HG03442 (cell line): Measurements from ENCODE around the gene HVCN1.
"Not testable (repeated sequence)": the region's sequence is repeated elsewhere in the genome, so short reads cannot be mapped to it uniquely, and the experiment has no call there.

ENCODE experiments used
- ATAC-seq: cut with Tn5 transposase; IDR thresholded peaks from one replicate; pipeline ENCODE4 v1.9.1; 2021; ENCODE audit warnings: mild to moderate bottlenecking, moderate library complexity; ENCODE audit not compliant: unreplicated experiment

Gene HVCN1

DNA sequence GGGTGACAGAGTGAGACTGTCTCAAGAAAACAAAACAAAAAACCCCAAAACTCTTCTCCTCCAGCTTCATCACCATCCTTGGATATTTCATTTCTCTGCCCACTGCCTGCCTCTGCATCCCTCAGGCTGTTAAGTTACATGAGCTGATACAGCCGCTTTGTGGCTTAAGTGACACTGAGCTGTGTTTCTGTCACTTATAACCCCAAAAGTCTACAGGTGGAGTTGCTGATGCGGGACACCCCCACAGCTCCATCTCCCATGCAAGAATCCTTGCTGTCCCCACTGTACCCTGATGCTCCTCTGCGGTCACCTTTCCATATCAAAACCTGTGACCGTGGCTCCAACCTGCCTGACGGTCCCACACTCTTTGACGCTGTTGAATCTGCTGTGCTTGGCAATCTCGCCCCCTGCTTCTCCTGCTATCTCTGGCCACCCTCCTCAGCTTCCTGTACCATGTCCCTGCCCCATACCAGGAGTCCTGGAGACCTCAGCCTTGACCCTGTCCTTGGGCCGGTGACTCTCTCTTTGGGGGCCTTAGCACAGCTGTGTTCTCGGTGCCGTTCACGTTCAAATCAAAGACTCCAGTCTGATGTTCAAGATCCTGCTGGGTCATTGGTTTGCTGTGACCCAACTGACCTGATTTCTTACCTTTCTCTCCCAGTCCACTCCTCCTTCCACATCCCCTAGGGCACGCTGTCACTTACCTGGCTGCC lies 20.3 kb downstream of the HVCN1 start:
- no peak for ATAC-seq

DNA sequence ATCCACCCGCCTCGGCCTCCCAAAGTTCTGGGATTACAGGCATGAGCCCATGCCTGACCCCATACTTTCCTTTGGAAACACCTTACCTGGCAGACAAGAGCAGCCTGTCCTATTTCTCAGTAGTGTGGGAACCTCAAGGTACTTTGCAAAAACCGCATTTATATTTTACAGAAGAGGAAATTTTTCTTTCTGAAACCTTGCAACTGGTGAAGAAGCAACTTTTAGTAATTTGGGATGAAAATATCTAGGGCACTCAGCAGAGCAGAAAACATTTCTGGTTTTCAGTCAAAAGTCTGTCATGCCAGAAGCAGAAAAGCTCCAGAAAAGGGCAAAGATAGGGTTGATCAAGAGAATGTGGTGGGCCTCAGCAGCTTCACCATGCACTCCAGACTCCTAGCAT lies 21.2 kb downstream of the HVCN1 start:
- no peak for ATAC-seq

DNA sequence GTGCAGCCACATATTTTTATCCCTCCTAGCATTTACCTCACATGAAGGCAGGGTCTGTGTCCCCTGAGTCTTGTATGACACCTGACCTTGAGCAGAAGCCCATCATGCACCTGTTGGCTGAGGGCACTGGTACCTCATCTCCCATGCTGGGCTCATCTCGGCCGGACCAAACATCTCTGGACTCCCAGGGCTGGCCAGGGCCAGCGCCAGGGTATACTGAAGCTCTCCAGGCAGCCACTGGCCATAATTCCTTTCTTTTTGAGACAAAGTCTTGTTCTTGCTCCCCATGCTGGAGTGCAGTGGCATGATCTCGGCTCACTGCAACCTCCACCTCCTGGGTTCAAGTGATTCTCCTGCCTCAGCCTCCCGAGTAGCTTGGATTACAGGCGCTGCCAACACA lies 22.0 kb downstream of the HVCN1 start:
- no peak for ATAC-seq

DNA sequence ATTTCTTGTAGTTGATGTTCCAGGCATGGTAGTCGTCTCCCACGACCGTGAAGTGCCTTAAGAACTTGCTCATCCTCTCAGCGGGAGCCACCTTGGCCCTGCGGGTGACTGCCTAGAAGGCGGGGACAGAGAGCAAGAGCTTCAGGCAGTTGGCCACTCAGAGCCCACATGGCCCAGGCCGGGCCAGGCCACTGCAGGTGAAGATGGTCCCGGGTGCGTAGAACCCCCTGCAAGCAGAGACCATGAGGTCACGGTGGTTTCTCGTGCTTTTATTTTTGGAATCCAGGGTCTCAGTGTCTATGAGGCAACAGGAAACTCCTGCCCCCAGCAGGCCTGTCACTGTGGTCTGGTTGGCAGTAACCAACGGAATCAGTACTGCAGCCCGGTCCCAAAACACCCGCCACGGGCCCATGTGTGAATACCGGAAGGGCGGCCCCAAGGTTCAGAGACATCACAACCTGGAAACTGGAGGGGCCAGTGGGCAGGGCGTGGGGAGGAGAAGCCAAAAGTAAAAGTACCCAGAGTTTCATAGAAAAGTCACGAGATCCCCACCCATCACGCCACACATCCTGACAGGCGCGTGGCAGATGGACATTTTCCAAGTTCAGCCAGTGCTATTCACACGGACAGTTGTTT lies 27.5 kb downstream of the HVCN1 start:
- ATAC-seq, result peak; percentile 86

DNA sequence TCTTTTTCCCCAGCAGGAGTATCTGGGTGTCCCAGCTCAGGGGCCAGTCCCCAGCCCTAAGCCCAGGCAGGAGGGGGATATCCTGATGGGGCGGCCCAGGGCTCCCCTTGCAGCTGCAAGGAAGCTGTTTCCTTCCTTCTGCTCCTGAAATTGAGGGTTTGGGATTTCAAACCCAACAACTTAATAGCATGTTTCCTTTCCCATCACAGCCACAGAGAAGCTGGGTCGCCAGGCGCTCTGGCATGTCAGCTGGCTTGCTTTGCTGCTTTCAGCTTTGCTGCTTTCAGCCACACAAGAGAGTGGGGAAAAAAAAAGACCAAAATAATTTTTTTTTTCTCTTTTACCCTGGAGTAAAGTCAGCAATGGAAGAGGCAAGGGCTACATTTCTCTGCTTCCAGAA lies 30.0 kb downstream of the HVCN1 start:
- no peak for ATAC-seq

DNA sequence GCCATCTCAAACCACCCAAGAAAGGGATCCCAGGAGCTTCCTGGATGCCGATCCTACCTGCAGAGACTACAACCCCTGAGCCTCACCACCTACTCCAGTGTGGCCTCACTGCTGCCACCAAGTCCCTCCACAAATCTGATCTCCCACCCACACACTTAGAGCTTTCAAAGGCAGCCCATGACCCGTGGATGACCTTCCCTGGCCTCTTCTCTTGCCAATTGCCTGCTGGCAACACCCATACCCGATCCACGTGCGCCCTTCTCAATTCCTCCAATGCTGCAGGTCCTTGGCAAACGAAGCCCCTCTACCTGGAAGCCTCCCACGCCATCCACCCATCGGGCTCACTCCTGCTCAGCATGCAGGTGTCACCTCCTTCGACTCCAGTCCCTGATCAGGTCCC lies 30.7 kb downstream of the HVCN1 start:
- no peak for ATAC-seq

DNA sequence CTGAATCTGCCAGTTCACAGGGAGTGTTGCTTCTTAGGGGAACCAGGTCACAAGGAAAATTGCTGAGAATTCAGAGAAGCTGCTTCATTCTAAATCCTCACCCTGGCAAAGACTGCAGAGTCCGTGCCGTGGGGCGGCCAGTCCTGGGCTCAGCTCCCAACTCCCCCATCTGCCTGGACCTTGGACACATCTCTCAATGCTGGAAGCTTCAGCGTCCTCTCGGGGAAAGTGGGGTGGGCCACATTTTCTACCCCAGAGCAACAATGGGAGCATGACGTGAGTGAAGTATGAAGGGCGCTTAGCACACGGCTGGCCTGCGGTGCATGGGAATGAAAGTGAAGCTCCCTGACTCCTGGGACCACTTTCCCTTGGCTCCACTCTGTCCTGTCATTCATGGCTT lies 31.2 kb downstream of the HVCN1 start:
- ATAC-seq, result no peak

DNA sequence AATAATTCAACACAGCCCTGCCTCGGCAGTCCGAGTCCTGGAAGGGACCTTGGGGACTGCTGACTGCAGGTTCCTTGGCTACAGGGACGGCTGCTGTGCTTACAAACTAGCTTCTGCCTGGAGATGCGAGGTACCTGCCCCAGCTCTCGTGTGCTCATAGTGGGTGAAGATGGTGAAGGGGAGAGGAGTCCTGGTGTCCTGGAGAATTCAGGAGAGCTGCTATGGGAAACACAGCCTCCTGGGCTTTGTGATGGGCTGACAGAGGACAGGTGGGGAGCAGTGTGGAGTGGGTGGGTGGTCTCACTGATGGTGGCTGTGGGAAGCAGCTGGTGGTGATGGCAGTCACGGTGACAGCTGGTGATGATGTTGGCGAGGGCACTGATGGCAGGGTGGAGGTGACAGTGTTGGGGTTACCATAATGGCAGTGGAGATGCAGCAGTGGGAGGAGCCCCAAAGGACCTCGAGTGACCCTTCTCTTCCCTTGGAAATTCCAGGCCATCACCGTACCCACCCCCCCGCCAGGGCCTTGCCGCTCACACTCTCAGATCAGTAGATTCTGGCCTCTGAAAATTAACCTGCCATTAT lies 32.8 kb downstream of the HVCN1 start:
- no peak for ATAC-seq

DNA sequence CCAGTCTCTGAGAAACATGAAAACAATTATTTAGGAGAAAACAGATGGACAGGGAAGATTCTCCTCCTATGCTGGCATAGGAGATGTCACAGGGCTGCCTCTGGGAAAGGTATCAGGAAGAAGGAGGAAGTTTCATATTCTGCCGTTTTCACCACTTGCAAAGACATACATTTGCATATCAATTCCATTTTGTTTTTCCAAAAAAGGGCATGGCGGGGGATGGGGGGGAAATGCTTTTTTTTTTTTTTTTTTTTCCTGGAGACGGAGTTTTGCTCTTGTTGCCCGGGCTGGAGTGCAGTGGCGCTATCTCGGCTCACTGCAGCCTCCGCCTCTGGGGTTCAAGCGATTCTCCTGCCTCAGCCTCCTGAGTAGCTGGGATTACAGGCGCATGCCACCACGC lies 34.7 kb downstream of the HVCN1 start:
- ATAC-seq, result not testable (repeated sequence)

DNA sequence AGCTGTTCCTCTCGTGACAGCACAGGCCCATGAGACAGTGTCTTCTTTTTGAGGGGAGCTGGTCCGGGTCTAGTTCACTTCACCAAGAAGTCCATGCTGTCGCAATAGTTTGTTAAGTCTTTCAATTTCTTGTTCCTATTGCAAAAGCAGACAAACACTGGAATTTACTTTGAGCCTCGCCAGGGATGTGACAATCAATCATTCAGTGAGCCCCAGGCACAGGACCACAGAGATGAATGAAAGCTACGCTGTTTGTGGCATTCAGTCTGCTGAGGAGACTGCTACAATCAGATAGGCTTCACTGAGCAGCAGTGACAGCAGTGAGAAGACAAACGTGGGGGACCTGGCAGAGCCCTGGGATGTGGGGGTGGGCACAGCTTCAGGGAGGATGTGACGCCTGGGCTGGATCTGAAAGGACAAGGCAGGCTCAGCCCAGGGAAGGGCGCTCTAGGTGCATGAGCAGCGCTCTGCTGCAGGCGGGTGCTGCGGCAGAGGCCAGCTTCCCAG lies 39.5 kb downstream of the HVCN1 start:
- ATAC-seq, result no peak

DNA sequence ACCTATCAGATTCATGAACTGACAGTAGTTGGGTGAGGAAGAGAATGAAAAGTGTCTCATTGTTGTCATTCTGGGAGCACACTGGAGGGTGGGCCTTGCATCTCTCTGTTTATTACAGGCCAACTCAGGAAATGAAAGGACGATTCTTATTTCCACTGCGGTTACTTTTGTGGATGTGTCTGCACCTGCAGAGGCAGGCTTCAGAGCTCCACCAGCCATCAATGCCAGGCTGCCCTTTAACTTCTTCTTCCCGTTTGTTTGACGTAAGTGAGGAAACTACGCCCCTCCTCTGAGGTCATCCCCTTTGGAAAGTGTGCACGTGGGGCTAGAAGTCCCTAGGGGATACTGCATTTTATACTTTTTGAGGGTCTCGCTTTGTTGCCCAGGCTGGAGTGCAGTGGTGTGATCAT lies 41.3 kb downstream of the HVCN1 start:
- no peak for ATAC-seq

DNA sequence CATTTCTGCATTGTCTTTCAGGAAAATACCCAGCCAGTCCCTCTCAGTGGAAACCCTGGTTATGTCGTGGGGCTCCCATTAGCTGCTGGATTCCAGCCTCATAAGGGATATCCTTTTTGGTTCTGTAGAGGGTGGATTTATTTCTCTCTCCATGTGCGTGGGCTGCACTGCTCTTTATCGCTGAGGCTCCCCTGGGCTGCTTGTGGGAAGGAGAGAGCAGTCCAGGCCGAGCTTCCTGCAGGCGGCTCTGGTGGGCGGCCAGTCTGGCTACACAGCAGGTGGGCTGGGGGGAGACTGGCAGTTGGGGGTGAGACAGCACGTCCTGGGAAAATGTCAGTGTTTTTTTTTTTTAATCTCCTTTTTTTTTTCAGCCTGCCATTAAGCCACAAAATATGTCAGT lies 47.4 kb downstream of the HVCN1 start:
- no peak for ATAC-seq

DNA sequence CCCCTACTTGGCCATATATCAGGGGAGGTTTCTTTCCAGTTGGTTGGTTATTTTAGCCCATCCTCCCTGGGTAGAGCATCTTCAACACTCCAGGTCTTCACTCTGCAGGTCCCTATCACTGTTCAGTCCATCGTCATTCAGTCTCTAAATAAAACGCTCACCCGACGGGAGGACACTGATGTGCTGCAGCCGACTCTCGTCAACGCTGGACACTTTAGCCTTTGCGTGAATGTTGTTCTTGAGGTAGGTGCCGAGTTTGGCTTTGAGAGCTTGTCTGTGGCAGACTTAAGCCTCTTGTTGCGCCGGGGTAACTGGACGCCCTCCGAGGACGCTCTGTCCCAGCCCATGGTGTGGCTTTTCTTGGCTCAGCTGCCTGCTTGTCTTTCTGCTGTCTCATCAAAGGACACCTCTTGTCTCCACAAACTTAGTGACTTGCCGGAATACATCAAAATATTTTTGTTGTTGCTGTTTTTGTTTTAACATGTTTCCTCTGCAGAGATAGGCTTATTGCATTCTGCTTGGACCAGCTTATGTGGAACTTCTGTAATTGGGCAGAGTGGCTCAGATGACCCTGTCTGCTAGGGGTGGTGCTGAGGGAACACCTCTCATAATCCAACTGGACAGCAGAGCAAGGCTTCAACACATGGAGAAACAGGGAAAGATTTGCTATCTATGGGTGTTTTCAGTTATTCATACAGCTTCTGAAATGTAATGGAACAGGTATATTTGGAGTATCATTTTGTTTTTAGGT lies 48.5 kb downstream of the HVCN1 start:
- ATAC-seq, result no peak

DNA sequence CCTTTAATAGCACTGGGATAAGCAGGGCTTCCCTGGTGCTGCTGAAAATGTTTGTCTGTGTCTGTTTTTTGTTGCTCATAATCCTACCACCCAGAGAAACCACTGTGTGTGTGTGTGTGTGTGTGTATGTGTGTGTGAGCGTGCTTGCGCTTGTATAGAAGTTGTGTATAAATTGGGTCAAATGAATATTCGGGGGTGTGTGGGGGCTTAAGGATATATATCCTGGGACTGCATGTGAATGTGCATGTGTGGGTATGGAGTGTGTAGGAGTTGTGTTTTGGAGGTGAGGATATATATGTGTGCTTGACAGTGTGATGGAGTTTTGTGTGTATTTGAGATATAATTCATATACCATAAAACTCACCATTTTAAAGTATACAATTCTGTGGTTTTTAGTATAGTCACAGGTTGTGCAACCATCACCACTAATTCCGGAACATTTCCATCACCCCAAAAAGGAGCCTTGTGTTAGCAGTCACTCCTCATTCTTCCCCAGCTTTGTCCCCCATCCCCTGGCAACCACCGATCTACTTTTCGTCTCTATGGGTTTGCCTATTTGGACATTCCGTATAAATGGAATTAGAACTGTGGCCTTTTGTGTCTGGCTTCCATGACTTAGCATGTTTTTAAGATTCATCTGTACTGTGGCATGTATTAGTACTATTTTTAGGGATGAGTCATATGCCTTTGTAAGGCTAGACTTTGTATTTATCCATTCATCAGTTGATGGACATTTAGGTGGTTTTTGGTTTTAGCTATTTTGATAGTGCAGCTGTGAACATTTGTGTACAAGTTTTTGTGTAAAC lies 49.4 kb downstream of the HVCN1 start:
- ATAC-seq, result no peak

DNA sequence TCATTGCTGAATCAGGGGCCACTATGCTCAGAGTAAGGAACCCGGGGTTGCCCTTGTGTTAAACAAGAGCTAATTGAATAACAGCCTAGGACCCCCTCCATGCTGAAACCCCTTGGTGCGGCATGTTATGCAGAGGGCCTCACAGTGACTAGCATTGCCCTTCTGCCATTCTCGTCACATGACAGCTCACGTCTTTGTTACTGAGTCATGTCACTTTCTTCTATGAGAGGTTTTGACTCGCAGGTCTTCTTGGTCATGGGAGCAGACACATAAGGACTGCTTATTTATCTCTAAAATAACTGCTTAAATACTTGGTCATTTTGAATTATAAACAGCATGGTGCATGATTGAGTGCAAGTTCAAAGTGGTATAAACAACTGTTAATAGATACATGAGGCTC lies 50.1 kb downstream of the HVCN1 start:
- ATAC-seq, result no peak

DNA sequence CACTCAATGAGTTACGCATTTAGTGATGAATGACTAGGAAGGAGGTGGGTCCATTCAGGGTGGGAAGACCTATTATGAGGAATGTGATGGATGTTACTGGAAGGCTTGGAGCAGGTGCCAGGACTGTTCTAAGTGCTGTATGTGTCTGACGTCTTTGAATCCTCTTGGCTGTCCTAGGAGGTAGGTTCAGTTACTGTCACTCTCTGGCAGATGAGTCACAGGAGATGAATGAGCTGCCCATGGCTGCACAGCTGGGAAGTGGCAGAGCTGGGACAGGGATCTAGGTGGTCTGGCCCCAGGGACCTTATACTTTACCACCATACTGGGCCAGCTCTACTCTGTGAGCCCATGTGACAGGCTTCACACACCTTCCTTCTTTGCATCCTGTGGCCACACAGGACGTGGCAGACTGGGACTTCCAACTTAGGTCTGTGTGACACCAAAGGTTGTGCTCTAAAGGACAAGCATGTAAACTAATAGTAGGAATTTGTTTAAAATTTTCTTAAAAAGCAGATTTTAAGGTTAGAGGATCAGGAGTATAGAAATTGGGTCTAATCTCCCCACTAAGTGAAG lies 51.0 kb downstream of the HVCN1 start:
- ATAC-seq, result no peak

DNA sequence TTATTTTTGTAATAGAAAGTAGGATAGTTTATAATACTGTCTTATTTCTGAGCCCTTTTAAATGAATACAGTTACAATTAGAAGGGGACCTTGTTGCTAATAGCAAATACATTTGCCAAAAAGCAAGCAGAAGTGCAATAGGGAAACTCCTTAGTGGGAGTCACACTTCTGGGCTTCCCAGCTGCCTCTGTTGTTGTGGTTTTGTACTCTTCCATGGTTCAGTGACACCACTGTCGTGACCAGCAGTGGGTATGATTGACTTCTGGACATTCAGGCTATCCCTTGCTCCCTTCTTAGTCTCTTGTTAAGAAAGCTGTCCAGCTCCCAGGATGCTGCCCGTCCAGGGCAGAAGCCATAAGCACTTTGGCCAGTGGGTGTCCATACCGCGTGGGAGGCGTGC lies 52.4 kb downstream of the HVCN1 start:
- ATAC-seq, result no peak

DNA sequence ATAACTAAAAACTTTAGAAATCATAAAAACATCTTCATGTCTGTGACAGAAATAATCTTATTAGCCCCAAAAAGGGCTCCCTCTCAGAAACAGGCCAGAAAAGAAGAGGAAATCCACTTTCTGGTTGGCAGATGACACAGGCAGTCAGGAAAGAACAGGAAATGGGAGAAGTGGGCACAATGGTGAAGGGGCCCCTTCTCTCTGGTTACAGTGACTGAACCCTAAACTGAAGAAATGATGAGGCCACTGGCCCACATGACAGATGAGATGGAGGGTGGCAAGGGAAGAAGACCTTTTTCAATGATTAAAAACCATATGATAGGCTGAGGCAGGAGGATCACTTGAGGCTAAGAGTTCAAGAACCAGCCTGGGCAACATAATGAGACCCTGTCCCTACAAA lies 53.9 kb downstream of the HVCN1 start:
- ATAC-seq, result no peak

DNA sequence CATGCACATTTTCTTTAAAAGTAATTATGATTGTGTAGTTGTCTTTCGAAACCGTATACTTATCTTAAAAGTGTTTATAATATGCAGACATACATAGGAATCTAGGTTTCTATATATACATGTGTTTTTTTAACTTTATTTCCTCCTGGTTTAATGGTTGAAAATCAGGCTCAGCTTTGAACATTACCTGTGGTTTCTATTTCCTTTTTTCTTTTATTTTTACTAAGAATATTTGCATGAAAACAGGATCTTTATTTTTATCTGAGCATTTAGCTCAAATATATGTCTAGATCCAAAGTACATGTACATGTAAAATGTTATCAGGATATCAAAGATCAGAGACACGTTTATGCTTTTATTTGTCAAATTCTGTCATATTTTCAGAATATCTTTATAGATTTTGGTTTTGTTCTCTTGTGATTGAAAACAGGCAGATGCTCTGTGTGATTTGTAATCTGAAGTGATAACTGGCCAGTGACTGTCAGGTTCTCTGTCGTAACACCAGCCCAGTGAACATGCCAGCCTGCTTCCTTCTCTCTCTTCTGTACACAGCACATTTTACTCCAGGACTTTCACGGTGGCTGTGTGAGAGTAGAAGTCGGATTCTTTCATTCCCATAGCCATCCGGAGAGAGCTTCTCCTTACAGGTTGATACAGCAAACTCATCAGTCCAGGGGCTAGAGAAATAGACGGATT lies 61.3 kb downstream of the HVCN1 start:
- ATAC-seq, result no peak

DNA sequence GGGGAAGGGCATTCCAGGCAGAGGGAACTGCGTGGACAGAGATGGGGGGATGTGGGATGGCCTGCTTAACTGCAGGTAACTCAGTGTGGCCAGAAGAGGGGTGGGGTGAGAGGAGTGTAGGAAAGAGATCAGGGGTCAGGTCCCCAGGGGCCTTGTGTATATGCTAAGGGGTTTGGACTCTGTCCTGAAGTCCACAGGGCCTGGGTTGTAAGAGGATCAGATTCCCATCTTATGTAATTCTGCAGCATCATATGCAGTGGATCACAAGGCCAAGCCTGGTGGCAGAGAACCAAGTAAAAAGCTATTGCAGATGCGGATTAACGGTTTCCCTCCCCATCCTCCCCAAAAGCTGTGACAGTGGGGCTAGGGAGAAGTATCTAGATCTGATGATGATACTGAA lies 66.3 kb downstream of the HVCN1 start:
- ATAC-seq, result no peak
